ENCODE data around the gene CLMN.

- no peak for TF ChIP-seq CTCF (conservative IDR thresholded peaks at IDR 0.05; ENCODE audit: low read depth, low read length)
- TF ChIP-seq EZH2 (IDR thresholded peaks at IDR 0.05; ENCODE audit: borderline replicate concordance, low read depth, low read length, poor library complexity, severe bottlenecking), result no peak
These were observed 2.2 kb upstream of the CLMN start for GRCh38 chr14:95321693-95322455.
